ENCODE measurements around the gene ASMTL. TPM values are rescaled to one million over a fixed set of nuclear protein-coding genes. Genes with fewer than 3 reads are reported as not detected.

Gene ASMTL
- total RNA-seq, 2 donors from 2014 or later: 46.7 to 80.9 TPM

DNA sequence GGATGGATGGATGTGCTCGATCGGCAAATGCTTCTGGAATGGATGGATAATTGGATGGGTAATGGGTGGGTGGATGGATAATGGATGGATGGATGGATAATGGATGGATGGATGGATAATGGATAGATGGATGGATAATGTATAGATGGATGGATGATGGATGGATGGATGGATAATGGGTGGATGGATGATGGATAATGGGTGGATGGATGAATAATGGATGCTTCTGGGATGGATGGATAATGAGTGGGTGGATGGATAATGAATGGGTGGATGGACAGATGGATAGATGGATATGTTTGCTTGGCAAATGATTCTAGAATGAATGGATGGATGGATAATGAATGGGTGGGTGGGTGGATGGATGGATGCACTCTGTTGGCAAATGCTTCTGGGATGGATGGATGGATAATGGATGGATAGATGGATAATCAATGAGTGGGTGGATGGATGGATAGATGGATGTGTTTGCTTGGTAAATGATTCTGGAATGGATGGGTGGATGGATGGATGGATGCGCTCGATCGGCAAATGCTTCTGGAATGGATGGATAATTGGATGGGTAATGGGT is 57.0 kb downstream of the ASMTL start:
- peaks cover 7% of the 10 kb centered on the region for H3K4me1 Mint-ChIP-seq
- TF ChIP-seq, protein P1, sequence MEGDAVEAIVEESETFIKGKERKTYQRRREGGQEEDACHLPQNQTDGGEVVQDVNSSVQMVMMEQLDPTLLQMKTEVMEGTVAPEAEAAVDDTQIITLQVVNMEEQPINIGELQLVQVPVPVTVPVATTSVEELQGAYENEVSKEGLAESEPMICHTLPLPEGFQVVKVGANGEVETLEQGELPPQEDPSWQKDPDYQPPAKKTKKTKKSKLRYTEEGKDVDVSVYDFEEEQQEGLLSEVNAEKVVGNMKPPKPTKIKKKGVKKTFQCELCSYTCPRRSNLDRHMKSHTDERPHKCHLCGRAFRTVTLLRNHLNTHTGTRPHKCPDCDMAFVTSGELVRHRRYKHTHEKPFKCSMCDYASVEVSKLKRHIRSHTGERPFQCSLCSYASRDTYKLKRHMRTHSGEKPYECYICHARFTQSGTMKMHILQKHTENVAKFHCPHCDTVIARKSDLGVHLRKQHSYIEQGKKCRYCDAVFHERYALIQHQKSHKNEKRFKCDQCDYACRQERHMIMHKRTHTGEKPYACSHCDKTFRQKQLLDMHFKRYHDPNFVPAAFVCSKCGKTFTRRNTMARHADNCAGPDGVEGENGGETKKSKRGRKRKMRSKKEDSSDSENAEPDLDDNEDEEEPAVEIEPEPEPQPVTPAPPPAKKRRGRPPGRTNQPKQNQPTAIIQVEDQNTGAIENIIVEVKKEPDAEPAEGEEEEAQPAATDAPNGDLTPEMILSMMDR (conservative IDR thresholded peaks at IDR 0.05): no peak
- Histone ChIP-seq H3K4me1 (ENCODE audit: control insufficient read depth, insufficient read depth, low read length) (no peaks in the 10 kb centered on the region), H3K4me3 (ENCODE audit: low read length) (no peak overlapping the region), H3K36me3 (ENCODE audit: control insufficient read depth, insufficient read depth, low read length) (peaks cover 36% of the 10 kb centered on the region), H3K27me3 (ENCODE audit: control insufficient read depth, insufficient read depth, low read length, poor library complexity, severe bottlenecking) (no peaks in the 10 kb centered on the region), H3K9me3 (ENCODE audit: control insufficient read depth, low read length) (no peaks in the 10 kb centered on the region), H3K27ac (ENCODE audit: low read depth, low read length) (no peak overlapping the region), H3K9ac (ENCODE audit: extremely low read depth, low read length, poor library complexity, severe bottlenecking) (no peak overlapping the region)
- no peak overlapping the region for H3K4me3 Mint-ChIP-seq
- H3K27me3 Mint-ChIP-seq (ENCODE audit: insufficient read depth): no peaks in the 10 kb centered on the region
- no peaks in the 10 kb centered on the region for H3K9me3 Mint-ChIP-seq
- 96 to 97% methylated on average over 5 of the region's 5 CpGs for WGBS, 2 experiments (ENCODE audit: insufficient coverage in 1 of 2, insufficient read length in 1 of 2)
- no peak overlapping the region for H3K27ac Mint-ChIP-seq
- peaks cover 41% of the 10 kb centered on the region for H3K36me3 Mint-ChIP-seq (ENCODE audit: low read depth)
- DNase-seq: no peak

DNA sequence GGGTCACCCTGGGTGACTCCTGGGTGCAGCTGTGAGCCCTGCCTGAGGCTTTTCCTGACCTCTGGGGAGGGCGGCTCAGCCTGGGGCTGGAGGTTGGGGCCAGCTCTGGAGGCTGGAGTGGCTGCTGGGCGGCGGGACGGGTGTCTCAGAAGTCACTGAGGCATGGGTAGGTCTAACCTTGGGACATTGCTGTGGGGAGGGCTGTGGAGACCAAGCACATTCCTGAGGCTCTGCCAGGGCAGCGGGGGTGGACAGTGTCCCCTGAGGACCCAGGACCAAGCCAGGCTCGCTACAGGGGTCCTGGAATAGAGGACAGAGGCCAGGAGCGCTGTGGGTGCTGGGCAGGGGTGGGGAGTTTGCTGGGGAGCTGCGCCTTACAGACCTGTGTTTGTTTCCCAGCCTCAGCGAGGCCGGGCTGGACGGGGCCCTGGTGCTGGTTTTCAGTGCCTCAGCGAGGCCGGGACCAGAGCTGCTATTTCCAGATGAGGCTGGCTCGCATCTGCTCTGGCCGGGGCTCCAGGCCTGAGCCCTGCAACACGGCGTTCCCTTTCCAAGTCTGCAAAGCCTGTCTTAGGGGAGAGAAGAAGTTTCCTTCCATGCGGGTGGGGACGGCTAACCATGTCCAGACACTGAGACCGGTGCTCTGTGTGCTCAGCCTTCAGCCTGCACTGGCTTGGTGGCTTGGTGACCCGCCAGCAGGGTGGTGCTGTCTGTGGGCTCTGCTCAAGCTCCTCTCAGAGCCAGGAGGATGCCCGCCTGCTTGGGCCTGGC is 57.8 kb downstream of the ASMTL start:
- H3K4me1 Mint-ChIP-seq: peaks cover 7% of the 10 kb centered on the region
- TF ChIP-seq, protein P1 (conservative IDR thresholded peaks at IDR 0.05): no peak
- Histone ChIP-seq H3K36me3 (ENCODE audit: control insufficient read depth, insufficient read depth, low read length) (peaks cover 37% of the 10 kb centered on the region), H3K4me1 (ENCODE audit: control insufficient read depth, insufficient read depth, low read length) (no peaks in the 10 kb centered on the region), H3K9ac (ENCODE audit: extremely low read depth, low read length, poor library complexity, severe bottlenecking) (no peak overlapping the region), H3K9me3 (ENCODE audit: control insufficient read depth, low read length) (no peaks in the 10 kb centered on the region), H3K27me3 (ENCODE audit: control insufficient read depth, insufficient read depth, low read length, poor library complexity, severe bottlenecking) (no peaks in the 10 kb centered on the region), H3K27ac (ENCODE audit: low read depth, low read length) (no peak overlapping the region), H3K4me3 (ENCODE audit: low read length) (peak overlapping the region; percentile 96)
- H3K27ac Mint-ChIP-seq: peak overlapping the region; percentile 44
- 92 to 97% methylated on average over 13 to 22 of the region's 22 CpGs for WGBS, 2 experiments (ENCODE audit: insufficient coverage in 1 of 2, insufficient read length in 1 of 2)
- H3K4me3 Mint-ChIP-seq: peak overlapping the region; percentile 90
- no peaks in the 10 kb centered on the region for H3K9me3 Mint-ChIP-seq
- peak; percentile 46 for DNase-seq
- H3K27me3 Mint-ChIP-seq (ENCODE audit: insufficient read depth): no peaks in the 10 kb centered on the region
- H3K36me3 Mint-ChIP-seq (ENCODE audit: low read depth): peaks cover 43% of the 10 kb centered on the region

DNA sequence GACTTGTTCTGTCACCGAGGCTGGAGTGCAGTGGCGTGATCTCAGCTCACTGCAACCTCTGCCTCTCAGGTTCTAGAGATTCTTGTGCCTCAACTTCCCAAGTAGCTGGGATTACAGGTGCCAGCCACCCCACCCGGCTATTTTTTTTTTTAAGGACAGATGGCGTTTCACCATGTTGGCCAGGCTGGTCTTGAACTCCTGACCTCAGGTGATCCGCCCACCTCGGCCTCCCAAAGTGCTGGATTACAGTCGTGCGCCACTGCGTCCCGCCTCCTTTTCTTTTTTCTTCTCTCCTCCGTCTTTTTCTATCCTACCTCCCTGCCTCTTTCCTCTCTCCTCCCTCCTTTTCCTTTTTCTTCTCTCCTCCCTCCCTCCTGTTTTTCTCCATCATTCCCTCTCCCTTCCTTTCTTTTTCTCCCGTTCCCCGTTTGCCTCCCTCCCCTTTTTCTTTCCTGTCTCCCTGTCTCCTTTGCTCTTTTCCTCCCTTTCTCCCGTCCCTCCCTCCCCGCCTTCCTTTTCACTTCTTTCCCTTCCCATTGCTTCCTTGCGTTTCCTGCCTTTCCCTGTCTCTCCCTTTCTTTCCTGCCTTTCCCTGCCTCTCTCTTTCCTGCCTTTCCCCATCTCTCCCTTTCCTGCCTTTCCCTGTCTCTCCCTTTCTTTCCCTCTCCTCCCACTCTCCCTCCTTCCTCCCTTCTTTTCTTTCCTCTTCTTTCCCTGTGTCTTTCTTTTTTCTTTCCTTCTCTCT is 58.7 kb downstream of the ASMTL start:
- no peaks in the 10 kb centered on the region for H3K27me3 ChIP-seq (ENCODE audit: control insufficient read depth, insufficient read depth, low read length, poor library complexity, severe bottlenecking)
- no peaks in the 10 kb centered on the region for H3K9me3 ChIP-seq (ENCODE audit: control insufficient read depth, low read length)
- TF ChIP-seq, protein P1 (conservative IDR thresholded peaks at IDR 0.05): no peak
- DNase-seq: peak; percentile 41
- WGBS, 2 experiments (ENCODE audit: insufficient coverage in 1 of 2, insufficient read length in 1 of 2): 79 to 80% methylated on average over 16 of the region's 16 CpGs
- Mint-ChIP-seq H3K4me3 (peak overlapping the region; percentile 90), H3K9me3 (no peaks in the 10 kb centered on the region), H3K36me3 (ENCODE audit: low read depth) (peaks cover 46% of the 10 kb centered on the region), H3K27ac (peak overlapping the region; percentile 81), H3K4me1 (peaks cover 7% of the 10 kb centered on the region), H3K27me3 (ENCODE audit: insufficient read depth) (no peaks in the 10 kb centered on the region)
- peaks cover 3% of the 10 kb centered on the region for H3K4me1 ChIP-seq (ENCODE audit: control insufficient read depth, insufficient read depth, low read length)
- no peak overlapping the region for H3K27ac ChIP-seq (ENCODE audit: low read depth, low read length)
- peak overlapping the region; percentile 96 for H3K4me3 ChIP-seq (ENCODE audit: low read length)
- no peak overlapping the region for H3K9ac ChIP-seq (ENCODE audit: extremely low read depth, low read length, poor library complexity, severe bottlenecking)
- peaks cover 43% of the 10 kb centered on the region for H3K36me3 ChIP-seq (ENCODE audit: control insufficient read depth, insufficient read depth, low read length)
